H9 (cell line): ENCODE results near the gene SAT2. TPM values are rescaled to one million over a fixed set of nuclear protein-coding genes. Genes with fewer than 3 reads are reported as not detected.

ENCODE experiments used
- DNase-seq: peaks from one replicate; pipeline ENCODE4 v3.0.0-alpha.2; 2017
- H2AFZ ChIP-seq: one replicate; pipeline ENCODE4 v1.6.1; 2013; ENCODE audit warnings: mild to moderate bottlenecking, low read length, control low read depth, moderate library complexity
- H2AK5ac ChIP-seq: 2 replicates; pipeline ENCODE4 v1.6.1; 2013; ENCODE audit warnings: low read length, control low read depth, mixed read lengths; ENCODE audit not compliant: insufficient read length
- H2BK120ac ChIP-seq: one replicate; pipeline ENCODE4 v1.6.1; 2013; ENCODE audit warnings: low read depth, mild to moderate bottlenecking, low read length, control low read depth, inconsistent platforms; ENCODE audit not compliant: poor library complexity, severe bottlenecking
- H2BK12ac ChIP-seq: 2 replicates; pipeline ENCODE4 v1.6.1; 2013; ENCODE audit warnings: low read length, control low read depth, mixed read lengths, low read depth; ENCODE audit not compliant: insufficient read length
- H2BK15ac ChIP-seq: 2 replicates; pipeline ENCODE4 v1.6.1; 2013; ENCODE audit warnings: low read depth, low read length, control low read depth
- H2BK20ac ChIP-seq: one replicate; pipeline ENCODE4 v1.6.1; 2013; ENCODE audit warnings: low read depth, mild to moderate bottlenecking, low read length, control low read depth, inconsistent platforms; ENCODE audit not compliant: poor library complexity, severe bottlenecking
- H2BK5ac ChIP-seq: 2 replicates; pipeline ENCODE4 v1.6.1; 2013; ENCODE audit warnings: low read length, control low read depth, mixed read lengths; ENCODE audit not compliant: insufficient read length
- H3K14ac ChIP-seq: 2 replicates; pipeline ENCODE4 v1.6.1; 2013; ENCODE audit warnings: low read length, control low read depth; ENCODE audit not compliant: insufficient read depth
- H3K18ac ChIP-seq: 2 replicates; pipeline ENCODE4 v1.6.1; 2013; ENCODE audit warnings: low read depth, mild to moderate bottlenecking, mixed read lengths, low read length, control low read depth; ENCODE audit not compliant: insufficient read length
- H3K23ac ChIP-seq: 2 replicates; pipeline ENCODE4 v1.6.1; 2013; ENCODE audit warnings: low read length, control low read depth, mixed read lengths, low read depth; ENCODE audit not compliant: insufficient read length
- H3K23me2 ChIP-seq: 2 replicates; pipeline ENCODE4 v1.6.1; 2013; ENCODE audit warnings: low read depth, mild to moderate bottlenecking, mixed read lengths, low read length, control low read depth; ENCODE audit not compliant: insufficient read length, poor library complexity, severe bottlenecking
- H3K27ac ChIP-seq: 2 replicates; pipeline ENCODE4 v1.5.1; 2013; ENCODE audit warnings: low read length, control low read depth, mixed read lengths, low read depth; ENCODE audit not compliant: insufficient read length
- H3K27me3 ChIP-seq: 2 replicates; pipeline ENCODE4 v1.6.1; 2013; ENCODE audit warnings: low read length, control low read depth, inconsistent platforms; ENCODE audit not compliant: insufficient read depth
- H3K4ac ChIP-seq: 2 replicates; pipeline ENCODE4 v1.6.1; 2013; ENCODE audit warnings: low read depth, mild to moderate bottlenecking, control low read depth, inconsistent platforms, low read length, moderate library complexity
- H3K4me1 ChIP-seq: 2 replicates; pipeline ENCODE4 v1.6.1; 2013; ENCODE audit warnings: low read length, control low read depth, inconsistent platforms; ENCODE audit not compliant: insufficient read depth
- H3K4me2 ChIP-seq: 2 replicates; pipeline ENCODE4 v1.6.1; 2013; ENCODE audit warnings: low read length, control low read depth, mixed read lengths; ENCODE audit not compliant: insufficient read length, insufficient read depth
- H3K56ac ChIP-seq: 2 replicates; pipeline ENCODE4 v1.6.1; 2013; ENCODE audit warnings: low read depth, mild to moderate bottlenecking, mixed read lengths, low read length, control low read depth; ENCODE audit not compliant: insufficient read length
- H3K79me1 ChIP-seq: 2 replicates; pipeline ENCODE4 v1.6.1; 2013; ENCODE audit warnings: low read depth, mild to moderate bottlenecking, moderate library complexity, low read length, control low read depth, inconsistent platforms; ENCODE audit not compliant: insufficient read depth, poor library complexity, severe bottlenecking
- H3K79me2 ChIP-seq: 2 replicates; pipeline ENCODE4 v1.6.1; 2013; ENCODE audit warnings: low read length, control low read depth, inconsistent platforms; ENCODE audit not compliant: insufficient read depth
- H3K9ac ChIP-seq: 2 replicates; pipeline ENCODE4 v1.6.1; 2013; ENCODE audit warnings: low read length, control low read depth, mixed read lengths; ENCODE audit not compliant: insufficient read length; ENCODE audit errors: extremely low read depth
- H3K9me3 ChIP-seq: one replicate; pipeline ENCODE4 v1.6.1; 2013; ENCODE audit warnings: low read depth, low read length, inconsistent platforms; ENCODE audit not compliant: control insufficient read depth
- H3T11ph ChIP-seq: one replicate; pipeline ENCODE4 v1.6.1; 2013; ENCODE audit warnings: mild to moderate bottlenecking, low read length, control low read depth, inconsistent platforms
- H4K20me1 ChIP-seq: one replicate; pipeline ENCODE4 v1.6.1; 2013; ENCODE audit not compliant: control insufficient read depth, insufficient read length, insufficient read depth
- H4K5ac ChIP-seq: 2 replicates; pipeline ENCODE4 v1.6.1; 2013; ENCODE audit warnings: low read depth, mild to moderate bottlenecking, mixed read lengths, low read length, control low read depth; ENCODE audit not compliant: insufficient read length
- H4K8ac ChIP-seq: replicated peaks from 2 replicates; pipeline ENCODE4 v1.6.1; 2013; ENCODE audit warnings: low read length, control low read depth, mixed read lengths, low read depth; ENCODE audit not compliant: insufficient read length
- H4K91ac ChIP-seq: 2 replicates; pipeline ENCODE4 v1.6.1; 2013; ENCODE audit warnings: low read depth, mild to moderate bottlenecking, moderate library complexity, mixed read lengths, low read length, control low read depth; ENCODE audit not compliant: insufficient read length
- H3K27ac Mint-ChIP-seq, 3 experiments: 2 replicates in 2 of 3; 3 replicates in 1 of 3; pipeline ENCODE4 v1.8.0; 2020 to 2021; ENCODE audit warnings: mixed read lengths in 3 of 3, mild to moderate bottlenecking in 1 of 3, moderate library complexity in 1 of 3
- H3K27me3 Mint-ChIP-seq: 2 replicates; pipeline ENCODE4 v1.8.0; 2021; ENCODE audit warnings: low read depth, mild to moderate bottlenecking, moderate library complexity, mixed read lengths
- H3K36me3 Mint-ChIP-seq, 3 experiments: 2 replicates in 2 of 3; 3 replicates in 1 of 3; pipeline ENCODE4 v1.8.0; 2020 to 2021; ENCODE audit warnings: low read depth in 3 of 3, mixed read lengths in 3 of 3; ENCODE audit not compliant: insufficient read depth in 1 of 3
- H3K4me1 Mint-ChIP-seq, 2 experiments: 2 replicates each; pipeline ENCODE4 v1.8.0; 2020; ENCODE audit warnings: mixed read lengths in 2 of 2
- H3K4me3 Mint-ChIP-seq, 2 experiments: 2 replicates in 1 of 2; 3 replicates in 1 of 2; pipeline ENCODE4 v1.8.0; 2020 to 2021; ENCODE audit warnings: mild to moderate bottlenecking in 2 of 2, mixed read lengths in 2 of 2, moderate library complexity in 1 of 2
- H3K9me3 Mint-ChIP-seq, 2 experiments: 2 replicates in 1 of 2; 3 replicates in 1 of 2; pipeline ENCODE4 v1.8.0; 2020; ENCODE audit warnings: mild to moderate bottlenecking in 2 of 2, mixed read lengths in 2 of 2, moderate library complexity in 1 of 2
- CTCF ChIP-seq: fragments of 200-600 bp; sonication (generic); conservative IDR thresholded peaks from 3 replicates; pipeline ENCODE4 v1.8.0; 2021; ENCODE audit warnings: antibody characterized with exemption, mild to moderate bottlenecking
- WGBS: extraction: QIAGEN DNeasy Blood & Tissue Kit; methylation state at CpG from one replicate; pipeline ENCODE4 v1.1.7; 2013; ENCODE audit warnings: missing lambda C conversion rate, low lambda C conversion rate, mixed read lengths; ENCODE audit not compliant: insufficient read length; ENCODE audit errors: extremely low coverage; 5-methylcytosine and 5-hydroxymethylcytosine counted together
- total RNA-seq: library from RNA; stranded (reverse); gene quantifications from 2 replicates; pipeline ENCODE4 v1.2.1, GENCODE V29; 2021

Gene SAT2
- total RNA-seq, 1 experiment from 2014 or later: 72.1 TPM

GRCh38 chr17:7676533-7676932 lies 48.9 kb upstream of the SAT2 start:
- Histone ChIP-seq H4K20me1 (no peaks in the 10 kb centered on the region), H3K4me1 (peaks cover 7% of the 10 kb centered on the region; the same call in 1 of the 2 replicates), H3T11ph (no peak overlapping the region), H2BK20ac (no peak overlapping the region), H3K14ac (no peak overlapping the region; the same call in 1 of the 2 replicates), H4K5ac (no peak overlapping the region), H2BK12ac (no peak overlapping the region), H3K4ac (no peak overlapping the region), H3K27me3 (no peaks in the 10 kb centered on the region), H3K9me3 (peaks cover 10% of the 10 kb centered on the region), H3K18ac (no peak overlapping the region), H3K4me2 (peak overlapping the region; percentile 17), H2AFZ (no peak overlapping the region), H2BK5ac (no peak overlapping the region), H3K79me2 (no peaks in the 10 kb centered on the region; the same call in 1 of the 2 replicates), H3K56ac (no peak overlapping the region), H2BK120ac (no peak overlapping the region), H3K23ac (no peak overlapping the region), H4K8ac (no peak overlapping the region), H3K9ac (no peak overlapping the region), H3K79me1 (no peaks in the 10 kb centered on the region), H4K91ac (no peak overlapping the region), H2AK5ac (no peak overlapping the region), H2BK15ac (no peak overlapping the region), H3K27ac (no peak overlapping the region), H3K23me2 (no peaks in the 10 kb centered on the region)
- WGBS: no CpG with 5 or more reads among the region's 5 CpGs
- Mint-ChIP-seq H3K27ac (peak overlapping the region; percentile 73 to 94 (median 89)), H3K36me3 (peaks cover 39 to 43% (median 42%) of the 10 kb centered on the region in 3 experiments), H3K4me3 (peak overlapping the region; percentile 50 to 67), H3K27me3 (no peaks in the 10 kb centered on the region), H3K9me3 (peaks cover 10% of the 10 kb centered on the region in 2 experiments), H3K4me1 (peaks cover 21 to 43% of the 10 kb centered on the region in 2 experiments)
- peak; percentile 72 for DNase-seq
- no peak for TF ChIP-seq CTCF
